Measurements from ENCODE around the gene FIBCD1.

- no peak for TF ChIP-seq CTCF (IDR thresholded peaks at IDR 0.05)
- TF ChIP-seq RORB (CRISPR knock-in tag; IDR thresholded peaks at IDR 0.05) = no peak
- no peak for TF ChIP-seq MAX (CRISPR knock-in tag; IDR thresholded peaks at IDR 0.05)
- no peak for TF ChIP-seq AFF4 (CRISPR knock-in tag; IDR thresholded peaks at IDR 0.05; ENCODE audit: borderline replicate concordance)
- no peak for TF ChIP-seq IRF2 (CRISPR knock-in tag; IDR thresholded peaks at IDR 0.05; ENCODE audit: borderline replicate concordance, low read depth)
These were observed 16.8 kb downstream of the FIBCD1 start for GRCh38 chr9:130921989-130922892.
